BJ (cell line): ENCODE results near the gene CYP8B1. TPM values are rescaled to one million over a fixed set of nuclear protein-coding genes. Genes with fewer than 3 reads are reported as not detected.

Experiments used
- CTCF ChIA-PET: fragments of 350-600 bp; formaldehyde crosslinking; extraction: SDS; loops from one replicate; lab custom pipeline; 2021; ENCODE audit warnings: antibody characterized with exemption, inconsistent platforms; lab: Yijun Ruan, JAX
- POLR2A ChIA-PET: fragments of 300-600 bp; sonication (Branson Sonifier 250); formaldehyde crosslinking; extraction: SDS; loops from one replicate; lab custom pipeline; 2021; ENCODE audit warnings: antibody characterized with exemption; lab: Charles Lee
- DNase-seq: peaks from one replicate; pipeline ENCODE4 v3.0.0-alpha.2; 2011; ENCODE audit warnings: low read depth
- H3K27me3 ChIP-seq: 2 replicates; pipeline ENCODE4 v1.6.0; 2011; ENCODE audit warnings: low read length; ENCODE audit not compliant: control insufficient read depth, insufficient read depth
- H3K36me3 ChIP-seq: 2 replicates; pipeline ENCODE4 v1.5.1; 2011; ENCODE audit warnings: low read length; ENCODE audit not compliant: control insufficient read depth, insufficient read depth
- H3K4me3 ChIP-seq: 2 replicates; pipeline ENCODE4 v1.5.1; 2011; ENCODE audit warnings: low read depth, mild to moderate bottlenecking, control low read depth, low read length
- polyA plus RNA-seq: library from polyadenylated mRNA; depleted of rRNA; stranded (reverse); fragments of >200 nt; gene quantifications from 2 replicates; pipeline ENCODE4 v1.2.3, GENCODE V29; 2011
- TF ChIP-seq, protein P1 (sequence below): IDR thresholded peaks from 2 replicates; pipeline ENCODE4 v1.5.1; 2011; ENCODE audit warnings: low read depth, mild to moderate bottlenecking, control low read depth, inconsistent platforms, low read length, moderate library complexity; ENCODE audit not compliant: insufficient read depth

CYP8B1 gene
- polyA plus RNA-seq, 1 experiment = not detected

DNA sequence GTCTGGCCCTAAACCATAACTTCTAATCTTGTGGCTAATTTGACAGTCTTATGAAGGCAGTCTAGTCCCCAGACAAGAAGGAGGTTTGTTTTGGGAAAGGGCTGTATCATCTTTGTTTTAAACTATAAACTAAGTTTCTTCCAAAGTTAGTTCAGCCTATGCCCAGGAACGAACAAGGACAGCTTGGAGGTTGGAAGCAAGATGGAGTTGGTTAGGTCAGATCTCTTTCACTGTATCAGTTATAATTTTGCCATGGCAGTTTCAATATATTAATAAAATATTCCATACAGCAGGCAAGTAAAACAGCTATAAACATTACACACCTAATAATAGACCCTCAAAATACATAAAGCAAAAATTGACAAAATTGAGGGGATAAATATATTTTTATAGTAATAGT lies 17.1 kb upstream of the CYP8B1 start:
- POLR2A ChIA-PET = no interaction called here
- CTCF ChIA-PET = interaction anchor here (2.5 kb wide), 1 partner anchor 11 kb away, joined by 14 read pairs; no protein-coding TSS in a partner anchor
- peaks cover 2% of the 10 kb centered on the region for H3K27me3 ChIP-seq
- TF ChIP-seq, protein P1, sequence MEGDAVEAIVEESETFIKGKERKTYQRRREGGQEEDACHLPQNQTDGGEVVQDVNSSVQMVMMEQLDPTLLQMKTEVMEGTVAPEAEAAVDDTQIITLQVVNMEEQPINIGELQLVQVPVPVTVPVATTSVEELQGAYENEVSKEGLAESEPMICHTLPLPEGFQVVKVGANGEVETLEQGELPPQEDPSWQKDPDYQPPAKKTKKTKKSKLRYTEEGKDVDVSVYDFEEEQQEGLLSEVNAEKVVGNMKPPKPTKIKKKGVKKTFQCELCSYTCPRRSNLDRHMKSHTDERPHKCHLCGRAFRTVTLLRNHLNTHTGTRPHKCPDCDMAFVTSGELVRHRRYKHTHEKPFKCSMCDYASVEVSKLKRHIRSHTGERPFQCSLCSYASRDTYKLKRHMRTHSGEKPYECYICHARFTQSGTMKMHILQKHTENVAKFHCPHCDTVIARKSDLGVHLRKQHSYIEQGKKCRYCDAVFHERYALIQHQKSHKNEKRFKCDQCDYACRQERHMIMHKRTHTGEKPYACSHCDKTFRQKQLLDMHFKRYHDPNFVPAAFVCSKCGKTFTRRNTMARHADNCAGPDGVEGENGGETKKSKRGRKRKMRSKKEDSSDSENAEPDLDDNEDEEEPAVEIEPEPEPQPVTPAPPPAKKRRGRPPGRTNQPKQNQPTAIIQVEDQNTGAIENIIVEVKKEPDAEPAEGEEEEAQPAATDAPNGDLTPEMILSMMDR = no peak
- no peak overlapping the region for H3K4me3 ChIP-seq
- no peak for DNase-seq
- H3K36me3 ChIP-seq = no peaks in the 10 kb centered on the region

DNA sequence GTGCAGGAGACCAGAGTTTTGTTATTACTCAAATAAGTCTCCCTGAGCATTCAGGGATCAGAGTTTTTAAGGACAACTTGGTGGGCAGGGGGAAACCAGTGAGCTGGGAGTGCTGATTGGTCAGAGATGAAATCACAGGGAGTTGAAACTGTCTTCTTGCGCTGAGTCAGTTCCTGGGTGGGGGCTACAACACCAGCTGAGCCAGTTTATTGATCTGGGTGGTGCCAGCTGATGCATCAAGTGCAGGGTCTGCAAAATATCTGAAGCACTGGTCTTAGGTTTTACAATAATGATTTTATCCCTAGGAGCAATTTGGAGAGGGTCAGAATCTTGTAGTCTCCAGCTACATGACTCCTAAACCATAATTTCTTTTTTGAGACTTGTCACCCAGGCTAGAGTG lies 16.5 kb upstream of the CYP8B1 start:
- Histone ChIP-seq H3K36me3 (no peaks in the 10 kb centered on the region), H3K4me3 (no peak overlapping the region), H3K27me3 (peaks cover 2% of the 10 kb centered on the region)
- no peak for DNase-seq
- ChIA-PET CTCF (interaction anchor here (2.5 kb wide), 1 partner anchor 10 kb away, joined by 14 read pairs; no protein-coding TSS in a partner anchor), POLR2A (no interaction called here)
- TF ChIP-seq, protein P1 = no peak

DNA sequence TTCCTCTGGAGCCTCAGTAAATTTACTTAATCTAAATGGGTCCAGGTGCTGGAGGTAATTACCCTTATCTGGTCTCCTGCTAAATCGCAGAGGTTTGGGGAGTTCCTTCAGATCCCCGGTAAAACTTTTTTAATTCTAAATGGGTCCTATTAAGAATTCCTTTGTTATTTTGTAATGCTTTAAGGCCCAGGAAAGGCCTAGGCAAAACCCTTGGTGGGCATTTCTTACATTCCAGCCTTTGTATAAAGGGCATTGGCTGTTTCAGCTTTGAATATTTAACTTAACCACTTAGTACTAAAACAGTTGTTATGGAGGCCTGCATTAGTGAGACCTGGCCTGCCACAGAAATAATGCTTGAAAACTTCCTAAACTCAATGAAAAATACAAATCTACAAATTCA lies 15.4 kb upstream of the CYP8B1 start:
- ChIA-PET POLR2A (no interaction called here), CTCF (no interaction called here)
- no peaks in the 10 kb centered on the region for H3K36me3 ChIP-seq
- H3K4me3 ChIP-seq = no peak overlapping the region
- no peak for DNase-seq
- peaks cover 2% of the 10 kb centered on the region for H3K27me3 ChIP-seq
- TF ChIP-seq, protein P1 = no peak

DNA sequence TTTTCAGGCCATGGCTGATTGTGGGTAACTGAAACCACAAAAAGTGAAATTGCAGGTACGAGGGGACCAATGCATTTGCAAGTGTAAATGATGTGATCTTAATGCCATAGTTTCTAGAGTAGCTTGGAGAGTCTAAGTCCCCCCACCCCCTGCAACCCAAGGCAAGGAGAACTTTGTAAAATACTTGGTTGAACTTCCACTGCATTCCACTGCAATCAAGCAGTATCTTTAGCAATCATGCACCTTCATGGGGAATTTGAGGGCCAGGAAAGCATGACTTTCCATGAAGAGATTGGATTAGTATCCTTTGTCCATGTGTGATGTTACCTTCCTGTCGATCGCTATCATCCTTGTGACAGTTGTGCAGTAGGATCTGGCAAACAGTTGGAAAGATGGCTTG lies 11.4 kb upstream of the CYP8B1 start:
- Histone ChIP-seq H3K4me3 (no peak overlapping the region), H3K36me3 (no peaks in the 10 kb centered on the region), H3K27me3 (no peaks in the 10 kb centered on the region; the same call in 1 of the 2 replicates)
- no peak for DNase-seq
- CTCF ChIA-PET = no interaction called here
- TF ChIP-seq, protein P1 = no peak
- POLR2A ChIA-PET = no interaction called here

DNA sequence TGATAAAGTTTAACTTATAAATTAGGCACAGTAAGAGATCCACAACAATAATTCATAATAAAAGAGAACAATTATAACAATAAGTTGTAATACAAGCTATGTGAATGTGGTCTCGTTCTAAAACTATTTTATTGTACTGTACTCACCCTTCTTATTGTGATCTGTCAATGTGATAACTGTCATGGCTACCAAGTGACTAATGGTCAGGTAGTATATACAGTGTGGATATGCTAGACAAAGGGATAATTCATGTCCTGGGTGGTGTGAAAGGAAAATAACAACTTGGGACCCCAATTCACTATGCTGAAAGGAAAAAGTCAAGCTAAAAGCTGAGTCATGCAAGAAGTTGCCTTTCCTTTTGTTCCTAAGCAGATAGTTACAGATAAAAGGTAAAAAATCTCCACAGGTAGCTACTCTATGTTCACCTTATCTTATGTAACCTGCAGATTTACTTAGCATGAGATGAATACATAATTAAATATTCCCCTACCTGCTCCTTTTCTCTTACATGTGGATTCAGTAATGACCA lies 10.7 kb upstream of the CYP8B1 start:
- ChIA-PET CTCF (no interaction called here), POLR2A (no interaction called here)
- no peak for DNase-seq
- H3K27me3 ChIP-seq = no peaks in the 10 kb centered on the region; the same call in 1 of the 2 replicates
- no peak overlapping the region for H3K4me3 ChIP-seq
- TF ChIP-seq, protein P1 = no peak
- H3K36me3 ChIP-seq = no peaks in the 10 kb centered on the region
